GM19023 (cell line): Measurements from ENCODE around the gene SNAPC4.
"Not testable (repeated sequence)": the region's sequence is repeated elsewhere in the genome, so short reads cannot be mapped to it uniquely, and the experiment has no call there.

Source experiments
- ATAC-seq: cut with Tn5 transposase; IDR thresholded peaks from one replicate; pipeline ENCODE4 v1.9.1; 2021; ENCODE audit warnings: mild to moderate bottlenecking, moderate library complexity; ENCODE audit not compliant: unreplicated experiment

Gene SNAPC4

GRCh38 chr9:136433849-136434579 lies 34.0 kb upstream of the SNAPC4 start:
- no peak for ATAC-seq

- no peak for ATAC-seq
These were observed 33.2 kb upstream of the SNAPC4 start for GRCh38 chr9:136433043-136433715.

GRCh38 chr9:136432591-136432990 lies 32.6 kb upstream of the SNAPC4 start:
- ATAC-seq = no peak

- ATAC-seq = no peak
These were observed 31.9 kb upstream of the SNAPC4 start for GRCh38 chr9:136431782-136432350.

- no peak for ATAC-seq
These were observed 30.7 kb upstream of the SNAPC4 start for GRCh38 chr9:136430588-136431234.

GRCh38 chr9:136429683-136430491 lies 29.9 kb upstream of the SNAPC4 start:
- no peak for ATAC-seq

GRCh38 chr9:136429075-136429628 lies 29.2 kb upstream of the SNAPC4 start:
- ATAC-seq = no peak

GRCh38 chr9:136426787-136427186 lies 26.8 kb upstream of the SNAPC4 start:
- no peak for ATAC-seq

GRCh38 chr9:136425367-136425766 lies 25.4 kb upstream of the SNAPC4 start:
- ATAC-seq = not testable (repeated sequence)

GRCh38 chr9:136424750-136425362 lies 24.9 kb upstream of the SNAPC4 start:
- no peak for ATAC-seq

GRCh38 chr9:136423432-136424146 lies 23.6 kb upstream of the SNAPC4 start:
- ATAC-seq = no peak

- no peak for ATAC-seq
These were observed 22.9 kb upstream of the SNAPC4 start for GRCh38 chr9:136422876-136423275.

- ATAC-seq = no peak
These were observed 21.8 kb upstream of the SNAPC4 start for GRCh38 chr9:136421791-136422190.

- ATAC-seq = no peak
These were observed 19.1 kb upstream of the SNAPC4 start for GRCh38 chr9:136419092-136419420.

- no peak for ATAC-seq
These were observed 18.5 kb upstream of the SNAPC4 start for GRCh38 chr9:136418182-136419091.

GRCh38 chr9:136416914-136417313 lies 16.9 kb upstream of the SNAPC4 start:
- ATAC-seq = no peak

- no peak for ATAC-seq
These were observed 16.5 kb upstream of the SNAPC4 start for GRCh38 chr9:136416427-136416826.

- no peak for ATAC-seq
These were observed 13.0 kb upstream of the SNAPC4 start for GRCh38 chr9:136412962-136413361.

- ATAC-seq = no peak
These were observed 11.4 kb upstream of the SNAPC4 start for GRCh38 chr9:136411378-136411777.
